ENCODE measurements around the gene PLEKHN1. TPM values are rescaled to one million over a fixed set of nuclear protein-coding genes. Genes with fewer than 3 reads are reported as not detected.

Gene PLEKHN1, protein sequence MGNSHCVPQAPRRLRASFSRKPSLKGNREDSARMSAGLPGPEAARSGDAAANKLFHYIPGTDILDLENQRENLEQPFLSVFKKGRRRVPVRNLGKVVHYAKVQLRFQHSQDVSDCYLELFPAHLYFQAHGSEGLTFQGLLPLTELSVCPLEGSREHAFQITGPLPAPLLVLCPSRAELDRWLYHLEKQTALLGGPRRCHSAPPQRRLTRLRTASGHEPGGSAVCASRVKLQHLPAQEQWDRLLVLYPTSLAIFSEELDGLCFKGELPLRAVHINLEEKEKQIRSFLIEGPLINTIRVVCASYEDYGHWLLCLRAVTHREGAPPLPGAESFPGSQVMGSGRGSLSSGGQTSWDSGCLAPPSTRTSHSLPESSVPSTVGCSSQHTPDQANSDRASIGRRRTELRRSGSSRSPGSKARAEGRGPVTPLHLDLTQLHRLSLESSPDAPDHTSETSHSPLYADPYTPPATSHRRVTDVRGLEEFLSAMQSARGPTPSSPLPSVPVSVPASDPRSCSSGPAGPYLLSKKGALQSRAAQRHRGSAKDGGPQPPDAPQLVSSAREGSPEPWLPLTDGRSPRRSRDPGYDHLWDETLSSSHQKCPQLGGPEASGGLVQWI
- 1.1 TPM for polyA plus RNA-seq (2013, experiment 1 of 2)
- polyA plus RNA-seq (2013, experiment 2 of 2): 0.46 TPM

DNA sequence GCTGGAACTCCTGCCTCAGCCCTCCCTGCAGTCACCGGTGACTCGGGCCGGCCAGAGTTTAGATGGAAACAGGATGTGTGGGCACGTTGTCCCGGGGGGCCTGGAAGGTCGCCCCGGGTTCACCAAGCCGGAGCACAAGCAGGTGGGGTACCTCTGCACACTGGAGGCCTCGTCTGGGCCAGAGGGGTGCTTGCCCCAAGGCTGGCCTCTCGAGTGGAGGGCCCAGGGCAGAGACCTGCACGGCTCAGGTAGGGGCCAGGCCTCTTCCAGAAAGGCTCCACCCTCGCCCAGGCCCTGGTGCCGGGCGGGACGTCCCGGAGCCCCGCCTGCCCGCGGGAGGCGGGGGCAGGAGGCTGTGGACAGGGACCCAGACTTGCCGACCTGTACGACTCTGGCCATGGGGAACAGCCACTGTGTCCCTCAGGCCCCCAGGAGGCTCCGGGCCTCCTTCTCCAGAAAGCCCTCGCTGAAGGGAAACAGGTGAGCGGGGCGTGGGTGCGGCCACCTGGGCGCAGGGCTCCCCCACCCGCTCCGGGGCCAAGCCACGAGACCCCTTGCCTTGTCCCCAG is at the start of gene PLEKHN1:
Gene PLEKHN1, plus strand, starts transcription at position 348 of the 569 bp plus-strand sequence. Its CDS starts 50 bp downstream, at position 398.
- Histone ChIP-seq H3K27ac (ENCODE audit: low read depth, low read length, severe bottlenecking) (no peak within 1 kb of the TSS), H3K36me3 (ENCODE audit: control insufficient read depth, insufficient read depth, low read length) (peaks cover 33% of the 10 kb centered on the region), H3K9me3 (ENCODE audit: control insufficient read depth, low read length) (no peaks in the 10 kb centered on the region), H3K4me1 (ENCODE audit: control insufficient read depth, insufficient read depth, low read length, poor library complexity, severe bottlenecking) (peaks cover 13% of the 10 kb centered on the region), H3K4me3 (ENCODE audit: extremely low read depth, insufficient read depth, low read length, poor library complexity, severe bottlenecking) (peak within 1 kb of the TSS; percentile 35)
- 21 to 24% methylated on average over 29 to 30 of the region's 31 CpGs for WGBS, 2 experiments (ENCODE audit: insufficient coverage in 2 of 2)

GRCh38 chr1:917076-917459 is 49.2 kb upstream of the PLEKHN1 start:
- peaks cover 16% of the 10 kb centered on the region for H3K4me1 ChIP-seq (ENCODE audit: control insufficient read depth, insufficient read depth, low read length, poor library complexity, severe bottlenecking)
- no peaks in the 10 kb centered on the region for H3K36me3 ChIP-seq (ENCODE audit: control insufficient read depth, insufficient read depth, low read length)
- H3K9me3 ChIP-seq (ENCODE audit: control insufficient read depth, low read length): no peaks in the 10 kb centered on the region
- H3K4me3 ChIP-seq (ENCODE audit: extremely low read depth, insufficient read depth, low read length, poor library complexity, severe bottlenecking): no peak overlapping the region
- no peak overlapping the region for H3K27ac ChIP-seq (ENCODE audit: low read depth, low read length, severe bottlenecking)
- 48 to 74% methylated on average over 6 to 7 of the region's 7 CpGs for WGBS, 2 experiments (ENCODE audit: insufficient coverage in 2 of 2)

GRCh38 chr1:917466-918091 is 48.7 kb upstream of the PLEKHN1 start:
- H3K36me3 ChIP-seq (ENCODE audit: control insufficient read depth, insufficient read depth, low read length): no peaks in the 10 kb centered on the region
- H3K4me3 ChIP-seq (ENCODE audit: extremely low read depth, insufficient read depth, low read length, poor library complexity, severe bottlenecking): no peak overlapping the region
- peaks cover 16% of the 10 kb centered on the region for H3K4me1 ChIP-seq (ENCODE audit: control insufficient read depth, insufficient read depth, low read length, poor library complexity, severe bottlenecking)
- WGBS, 2 experiments (ENCODE audit: insufficient coverage in 2 of 2): 76 to 78% methylated on average over 20 to 21 of the region's 22 CpGs
- H3K27ac ChIP-seq (ENCODE audit: low read depth, low read length, severe bottlenecking): no peak overlapping the region
- H3K9me3 ChIP-seq (ENCODE audit: control insufficient read depth, low read length): no peaks in the 10 kb centered on the region

- Histone ChIP-seq H3K27ac (ENCODE audit: low read depth, low read length, severe bottlenecking) (no peak overlapping the region), H3K4me3 (ENCODE audit: extremely low read depth, insufficient read depth, low read length, poor library complexity, severe bottlenecking) (no peak overlapping the region), H3K9me3 (ENCODE audit: control insufficient read depth, low read length) (no peaks in the 10 kb centered on the region), H3K36me3 (ENCODE audit: control insufficient read depth, insufficient read depth, low read length) (no peaks in the 10 kb centered on the region), H3K4me1 (ENCODE audit: control insufficient read depth, insufficient read depth, low read length, poor library complexity, severe bottlenecking) (peaks cover 17% of the 10 kb centered on the region)
- 89 to 94% methylated on average over 15 of the region's 15 CpGs for WGBS, 2 experiments (ENCODE audit: insufficient coverage in 2 of 2)
These were observed 47.9 kb upstream of the PLEKHN1 start for GRCh38 chr1:918353-918752.

GRCh38 chr1:918843-919242 is 47.4 kb upstream of the PLEKHN1 start:
- 84% methylated on average over 6 of the region's 6 CpGs for WGBS, 2 experiments (ENCODE audit: insufficient coverage in 2 of 2)
- H3K4me3 ChIP-seq (ENCODE audit: extremely low read depth, insufficient read depth, low read length, poor library complexity, severe bottlenecking): no peak overlapping the region
- no peaks in the 10 kb centered on the region for H3K9me3 ChIP-seq (ENCODE audit: control insufficient read depth, low read length)
- H3K36me3 ChIP-seq (ENCODE audit: control insufficient read depth, insufficient read depth, low read length): no peaks in the 10 kb centered on the region
- no peak overlapping the region for H3K27ac ChIP-seq (ENCODE audit: low read depth, low read length, severe bottlenecking)
- peaks cover 20% of the 10 kb centered on the region for H3K4me1 ChIP-seq (ENCODE audit: control insufficient read depth, insufficient read depth, low read length, poor library complexity, severe bottlenecking)

GRCh38 chr1:919271-919872 is 46.9 kb upstream of the PLEKHN1 start:
- H3K9me3 ChIP-seq (ENCODE audit: control insufficient read depth, low read length): no peaks in the 10 kb centered on the region
- WGBS, 2 experiments (ENCODE audit: insufficient coverage in 2 of 2): 85 to 86% methylated on average over 26 to 27 of the region's 29 CpGs

DNA sequence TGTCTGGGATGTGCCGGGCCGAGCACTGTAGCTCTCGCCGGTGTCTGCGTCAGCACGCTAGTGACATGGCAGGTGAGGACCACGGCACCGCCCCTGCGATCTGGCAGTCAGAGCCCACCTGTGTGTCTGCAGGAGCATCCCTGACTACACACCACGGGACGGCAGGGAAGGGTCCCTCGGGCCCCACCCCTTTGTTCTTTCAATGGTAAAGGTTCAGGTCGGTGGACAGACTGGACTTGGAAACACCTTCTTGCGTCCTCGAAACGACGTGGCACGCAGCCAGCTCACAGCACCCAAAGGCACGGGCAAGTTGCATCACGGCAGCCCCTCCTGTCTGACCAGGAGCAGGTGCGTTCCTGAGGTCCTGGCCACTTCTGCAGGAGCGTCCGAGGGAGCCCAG is 46.3 kb upstream of the PLEKHN1 start:
- H3K27ac ChIP-seq (ENCODE audit: low read depth, low read length, severe bottlenecking): no peak overlapping the region
- H3K4me3 ChIP-seq (ENCODE audit: extremely low read depth, insufficient read depth, low read length, poor library complexity, severe bottlenecking): no peak overlapping the region
- H3K36me3 ChIP-seq (ENCODE audit: control insufficient read depth, insufficient read depth, low read length): no peaks in the 10 kb centered on the region
- WGBS, 2 experiments (ENCODE audit: insufficient coverage in 2 of 2): 78 to 82% methylated on average over 22 to 23 of the region's 23 CpGs
- H3K9me3 ChIP-seq (ENCODE audit: control insufficient read depth, low read length): no peaks in the 10 kb centered on the region
- peaks cover 20% of the 10 kb centered on the region for H3K4me1 ChIP-seq (ENCODE audit: control insufficient read depth, insufficient read depth, low read length, poor library complexity, severe bottlenecking)

More at GRCh38 chr1:919271-919872, 46.9 kb upstream of the PLEKHN1 start:
- no peak overlapping the region for H3K27ac ChIP-seq (ENCODE audit: low read depth, low read length, severe bottlenecking)
- H3K36me3 ChIP-seq (ENCODE audit: control insufficient read depth, insufficient read depth, low read length): no peaks in the 10 kb centered on the region
- peaks cover 20% of the 10 kb centered on the region for H3K4me1 ChIP-seq (ENCODE audit: control insufficient read depth, insufficient read depth, low read length, poor library complexity, severe bottlenecking)
- no peak overlapping the region for H3K4me3 ChIP-seq (ENCODE audit: extremely low read depth, insufficient read depth, low read length, poor library complexity, severe bottlenecking)

DNA sequence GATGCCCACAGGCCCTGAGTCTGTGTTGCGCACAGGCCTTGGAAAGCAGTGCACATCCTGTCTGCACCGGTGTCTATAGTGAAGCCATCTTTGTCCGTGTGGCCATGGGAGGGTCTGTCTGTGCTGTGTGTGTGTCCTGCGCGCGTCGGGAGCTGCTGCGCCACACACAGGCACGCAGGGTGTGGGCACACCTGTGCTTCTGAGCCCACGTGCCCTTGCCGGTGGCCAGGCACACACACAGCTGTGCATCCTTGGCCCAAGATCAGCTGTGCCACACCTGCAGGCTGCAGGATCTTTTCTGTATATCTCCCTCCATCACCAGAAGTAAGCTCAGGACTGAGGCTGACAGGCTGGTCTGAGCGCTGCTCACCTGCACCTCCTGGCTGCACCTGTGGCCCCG is 45.8 kb upstream of the PLEKHN1 start:
- Histone ChIP-seq H3K4me1 (ENCODE audit: control insufficient read depth, insufficient read depth, low read length, poor library complexity, severe bottlenecking) (peaks cover 20% of the 10 kb centered on the region), H3K4me3 (ENCODE audit: extremely low read depth, insufficient read depth, low read length, poor library complexity, severe bottlenecking) (no peak overlapping the region), H3K36me3 (ENCODE audit: control insufficient read depth, insufficient read depth, low read length) (no peaks in the 10 kb centered on the region), H3K9me3 (ENCODE audit: control insufficient read depth, low read length) (no peaks in the 10 kb centered on the region), H3K27ac (ENCODE audit: low read depth, low read length, severe bottlenecking) (no peak overlapping the region)
- 60 to 67% methylated on average over 12 to 13 of the region's 13 CpGs for WGBS, 2 experiments (ENCODE audit: insufficient coverage in 2 of 2)

- Histone ChIP-seq H3K9me3 (ENCODE audit: control insufficient read depth, low read length) (no peaks in the 10 kb centered on the region), H3K4me1 (ENCODE audit: control insufficient read depth, insufficient read depth, low read length, poor library complexity, severe bottlenecking) (peaks cover 25% of the 10 kb centered on the region), H3K4me3 (ENCODE audit: extremely low read depth, insufficient read depth, low read length, poor library complexity, severe bottlenecking) (no peak overlapping the region), H3K36me3 (ENCODE audit: control insufficient read depth, insufficient read depth, low read length) (no peaks in the 10 kb centered on the region), H3K27ac (ENCODE audit: low read depth, low read length, severe bottlenecking) (no peak overlapping the region)
- 38 to 44% methylated on average over 30 to 31 of the region's 38 CpGs for WGBS, 2 experiments (ENCODE audit: insufficient coverage in 2 of 2)
These were observed 45.1 kb upstream of the PLEKHN1 start for GRCh38 chr1:921011-921837.
